Thoracic aorta (tissue), 2 donors: ENCODE results near the gene SHANK3. TPM values are rescaled to one million over a fixed set of nuclear protein-coding genes. Genes with fewer than 3 reads are reported as not detected.
"Not testable (repeated sequence)": the region's sequence is repeated elsewhere in the genome, so short reads cannot be mapped to it uniquely, and the experiment has no call there.

Experiments
- ATAC-seq: fragments of 150-250 bp; one replicate; pipeline ENCODE4 v1.8.0; 2017; ENCODE audit warnings: low read depth; ENCODE audit not compliant: insufficient number of reproducible peaks, low FRiP score
- DNase-seq: peaks from one replicate; pipeline ENCODE4 v3.0.0-alpha.2; 2020; ENCODE audit warnings: low spot score
- H3K27ac ChIP-seq, 2 donors: fragments of 200-600 bp; sonication (generic); 1 replicate in 1 of 2; 2 replicates in 1 of 2; pipeline ENCODE4 v1.5.1; 2016; ENCODE audit warnings: mild to moderate bottlenecking in 2 of 2, moderate library complexity in 2 of 2
- H3K27me3 ChIP-seq: fragments of 200-600 bp; sonication (generic); replicated peaks from 2 replicates; pipeline ENCODE4 v1.6.0; 2016; ENCODE audit warnings: mild to moderate bottlenecking; ENCODE audit not compliant: insufficient read depth
- H3K36me3 ChIP-seq: fragments of 200-600 bp; sonication (generic); one replicate; pipeline ENCODE4 v1.5.1; 2016
- H3K4me1 ChIP-seq, 2 donors: fragments of 200-600 bp; sonication (generic); 1 replicate in 1 of 2; 2 replicates in 1 of 2; pipeline versions ENCODE4 v1.5.1 to v1.6.0; 2016; ENCODE audit warnings: low read depth in 2 of 2, mild to moderate bottlenecking in 1 of 2; ENCODE audit not compliant: control insufficient read depth in 1 of 2
- H3K4me3 ChIP-seq: fragments of 200-600 bp; sonication (generic); 2 replicates; pipeline ENCODE4 v1.5.1; 2016; ENCODE audit warnings: mild to moderate bottlenecking
- H3K9me3 ChIP-seq: fragments of 200-600 bp; sonication (generic); 2 replicates; pipeline ENCODE4 v1.5.1; 2016
- total RNA-seq, 2 donors: library from RNA; depleted of rRNA; stranded (reverse); fragments of >200 nt; gene quantifications; one replicate each; pipeline versions ENCODE4 v1.1.0 to v1.2.3, GENCODE V29; 2016
- TF ChIP-seq, protein P1 (sequence below): fragments of 200-600 bp; sonication (generic); IDR thresholded peaks from one replicate; pipeline ENCODE4 v1.5.1; 2019; ENCODE audit warnings: antibody characterized with exemption

SHANK3 gene
- total RNA-seq, 2 donors from 2014 or later: 10.7 to 14.3 TPM

DNA sequence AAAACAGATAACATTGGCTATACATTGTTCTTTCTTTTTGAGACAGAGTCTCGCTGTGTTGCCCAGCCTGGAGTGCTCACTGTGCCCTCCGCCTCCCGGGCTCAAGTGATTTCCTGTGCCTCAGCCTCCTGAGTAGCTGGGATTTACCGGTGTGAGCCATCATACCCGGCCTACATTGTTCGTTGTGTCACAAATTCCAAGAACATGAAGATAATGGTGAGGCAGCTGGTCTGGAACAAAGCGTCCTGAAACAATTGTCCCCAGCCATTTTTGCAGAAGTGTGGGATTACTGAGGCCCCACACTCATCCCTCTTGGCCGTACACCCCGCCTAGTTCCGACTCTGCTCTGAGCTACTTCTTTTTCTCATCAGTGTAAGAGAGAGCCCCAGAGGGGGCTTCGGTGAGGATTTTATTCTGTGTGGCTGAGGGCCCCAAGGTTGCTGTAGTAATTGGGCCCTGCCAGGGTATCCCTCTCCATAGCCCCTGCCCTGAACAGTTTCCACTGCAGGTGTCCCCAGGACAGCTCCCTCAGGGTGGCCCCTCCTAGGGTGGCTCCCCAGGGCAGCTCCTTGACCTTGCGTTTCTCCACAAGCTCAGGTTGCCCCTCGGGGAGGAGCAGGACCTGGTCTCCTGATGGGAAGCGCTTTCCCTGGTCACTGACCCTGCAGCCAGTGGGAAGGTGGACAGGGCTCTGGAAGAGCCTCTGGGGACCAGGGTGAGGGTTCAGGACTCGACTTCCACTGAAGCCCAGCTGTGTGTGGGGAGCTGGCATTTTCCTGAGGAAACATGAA is 31.6 kb upstream of the SHANK3 start:
- Histone ChIP-seq H3K9me3 (no peaks in the 10 kb centered on the region), H3K4me3 (no peak overlapping the region), H3K4me1 (no peaks in the 10 kb centered on the region), H3K27ac (no peak overlapping the region), H3K27me3 (peaks cover 4% of the 10 kb centered on the region), H3K36me3 (no peaks in the 10 kb centered on the region)
- DNase-seq (no peak), ATAC-seq (no peak)
- TF ChIP-seq, protein P1, sequence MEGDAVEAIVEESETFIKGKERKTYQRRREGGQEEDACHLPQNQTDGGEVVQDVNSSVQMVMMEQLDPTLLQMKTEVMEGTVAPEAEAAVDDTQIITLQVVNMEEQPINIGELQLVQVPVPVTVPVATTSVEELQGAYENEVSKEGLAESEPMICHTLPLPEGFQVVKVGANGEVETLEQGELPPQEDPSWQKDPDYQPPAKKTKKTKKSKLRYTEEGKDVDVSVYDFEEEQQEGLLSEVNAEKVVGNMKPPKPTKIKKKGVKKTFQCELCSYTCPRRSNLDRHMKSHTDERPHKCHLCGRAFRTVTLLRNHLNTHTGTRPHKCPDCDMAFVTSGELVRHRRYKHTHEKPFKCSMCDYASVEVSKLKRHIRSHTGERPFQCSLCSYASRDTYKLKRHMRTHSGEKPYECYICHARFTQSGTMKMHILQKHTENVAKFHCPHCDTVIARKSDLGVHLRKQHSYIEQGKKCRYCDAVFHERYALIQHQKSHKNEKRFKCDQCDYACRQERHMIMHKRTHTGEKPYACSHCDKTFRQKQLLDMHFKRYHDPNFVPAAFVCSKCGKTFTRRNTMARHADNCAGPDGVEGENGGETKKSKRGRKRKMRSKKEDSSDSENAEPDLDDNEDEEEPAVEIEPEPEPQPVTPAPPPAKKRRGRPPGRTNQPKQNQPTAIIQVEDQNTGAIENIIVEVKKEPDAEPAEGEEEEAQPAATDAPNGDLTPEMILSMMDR: no peak

DNA sequence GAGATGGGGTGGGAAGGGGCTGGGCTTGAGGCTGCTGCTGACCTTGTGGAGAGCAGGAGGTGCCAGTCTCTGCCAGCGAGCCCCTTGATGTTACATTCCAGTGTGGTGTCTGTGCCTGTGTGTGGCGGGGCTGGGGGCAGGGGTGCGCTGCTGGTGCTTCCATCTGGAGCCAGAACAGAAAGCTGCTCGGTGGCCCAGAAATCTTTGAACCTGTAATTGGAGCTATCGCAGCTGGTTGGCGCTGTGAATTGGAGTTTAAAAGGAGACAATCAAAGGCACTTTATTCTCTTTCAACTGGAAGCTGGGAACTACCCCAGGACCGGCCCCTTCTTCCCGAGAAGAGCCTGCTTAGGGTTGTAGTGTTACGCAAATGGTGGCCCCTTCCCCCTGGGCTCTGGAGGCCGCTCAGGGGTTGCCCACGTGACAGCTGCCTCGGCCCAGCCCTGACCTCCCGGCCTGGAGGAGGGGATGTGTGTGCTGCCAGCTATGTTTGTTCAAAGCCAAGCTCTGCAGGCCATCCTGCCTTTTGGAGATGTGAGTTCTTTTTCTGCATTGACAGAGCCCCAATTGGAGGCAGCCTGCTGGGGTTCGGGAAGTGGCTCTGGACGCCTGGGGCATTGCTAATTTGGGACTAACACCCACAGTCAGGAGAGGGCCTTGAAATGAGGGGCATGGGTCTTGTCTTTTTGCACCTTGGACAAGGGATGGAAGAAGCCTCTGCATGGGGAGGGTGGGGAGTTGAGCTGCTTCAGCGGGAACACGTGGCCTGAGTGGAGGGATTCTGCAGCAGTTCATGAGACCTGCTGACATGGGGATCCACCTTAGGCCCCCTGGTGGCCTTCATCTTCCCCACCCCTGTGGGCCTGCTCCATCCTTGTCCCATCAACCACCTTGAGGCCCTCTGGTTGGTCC is 30.7 kb upstream of the SHANK3 start:
- ATAC-seq: no peak
- peaks cover 4% of the 10 kb centered on the region for H3K27me3 ChIP-seq
- no peaks in the 10 kb centered on the region for H3K4me1 ChIP-seq
- TF ChIP-seq, protein P1: no peak
- H3K4me3 ChIP-seq: no peak overlapping the region
- DNase-seq: no peak
- H3K9me3 ChIP-seq: no peaks in the 10 kb centered on the region
- H3K27ac ChIP-seq: no peak overlapping the region
- no peaks in the 10 kb centered on the region for H3K36me3 ChIP-seq

DNA sequence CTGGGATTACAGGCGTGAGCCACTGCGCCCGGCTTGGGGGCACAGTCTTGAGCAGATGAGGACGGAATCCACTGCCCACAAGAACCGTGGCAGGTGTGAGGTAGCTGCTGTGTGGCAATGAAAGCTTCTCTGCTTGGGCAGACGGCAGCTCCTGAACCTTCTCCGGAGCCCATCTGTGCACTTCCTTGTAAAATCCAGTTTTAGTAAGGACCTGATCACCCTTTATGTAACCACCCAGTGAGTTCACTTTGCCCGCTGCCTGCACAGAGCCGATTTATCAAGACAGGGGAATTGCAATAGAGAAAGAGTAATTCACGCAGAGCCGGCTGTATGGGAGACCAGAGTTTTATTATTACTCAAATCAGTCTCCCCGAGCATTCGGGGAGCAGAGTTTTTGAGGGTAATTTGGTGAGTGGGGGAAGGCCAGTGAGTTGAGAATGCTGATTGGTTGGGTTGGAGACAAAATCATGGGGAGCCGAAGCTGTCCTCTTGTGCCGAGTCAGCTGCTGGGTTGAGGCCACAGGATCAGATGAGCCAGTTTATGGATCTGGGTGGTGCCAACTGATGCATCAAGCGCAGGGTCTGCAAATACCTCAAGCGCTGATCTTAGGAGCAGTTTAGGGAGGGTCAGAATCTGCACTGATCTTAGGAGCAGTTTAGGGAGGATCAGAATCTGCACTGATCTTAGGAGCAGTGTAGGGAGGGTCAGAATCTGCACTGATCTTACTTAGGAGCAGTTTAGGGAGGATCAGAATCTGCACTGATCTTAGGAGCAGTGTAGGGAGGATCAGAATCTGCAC is 29.4 kb upstream of the SHANK3 start:
- not testable (repeated sequence) for H3K27ac ChIP-seq, H3K4me1 ChIP-seq, ATAC-seq, H3K4me3 ChIP-seq, H3K27me3 ChIP-seq, DNase-seq, H3K36me3 ChIP-seq, H3K9me3 ChIP-seq

- not testable (repeated sequence) for ATAC-seq, H3K9me3 ChIP-seq, H3K27me3 ChIP-seq
Measured at GRCh38 chr22:50643821-50644101, 28.9 kb upstream of the SHANK3 start.

GRCh38 chr22:50653256-50653655 is 19.4 kb upstream of the SHANK3 start:
- ATAC-seq: no peak
- DNase-seq: no peak
- Histone ChIP-seq H3K27me3 (no peaks in the 10 kb centered on the region), H3K4me1 (no peaks in the 10 kb centered on the region), H3K4me3 (no peak overlapping the region), H3K36me3 (no peaks in the 10 kb centered on the region), H3K27ac (no peak overlapping the region), H3K9me3 (no peaks in the 10 kb centered on the region)
- TF ChIP-seq, protein P1: no peak

More at GRCh38 chr22:50643821-50644101, 28.9 kb upstream of the SHANK3 start:
- not testable (repeated sequence) for DNase-seq, H3K4me1 ChIP-seq, H3K36me3 ChIP-seq, H3K4me3 ChIP-seq, H3K27ac ChIP-seq

DNA sequence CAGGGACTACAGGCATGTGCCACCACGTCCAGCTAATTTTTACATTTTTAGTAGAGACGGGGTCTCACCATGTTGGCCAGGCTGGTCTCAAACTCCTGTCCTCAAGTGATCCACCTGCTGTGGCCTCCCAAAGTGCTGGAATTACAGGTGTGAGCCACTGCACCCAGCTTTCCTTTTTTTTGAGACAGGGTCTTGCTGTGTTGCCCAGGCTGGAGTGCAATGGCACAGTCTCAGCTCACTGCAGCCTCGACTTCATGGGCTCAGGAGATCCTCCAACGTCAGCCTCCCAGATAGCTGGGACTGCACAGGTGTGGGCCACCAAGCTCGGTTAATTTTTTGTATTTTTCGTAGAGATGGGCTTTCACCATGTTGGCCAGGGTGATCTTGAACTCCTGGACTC is 18.0 kb upstream of the SHANK3 start:
- not testable (repeated sequence) for H3K9me3 ChIP-seq, H3K4me1 ChIP-seq, ATAC-seq, H3K27me3 ChIP-seq, H3K4me3 ChIP-seq, H3K27ac ChIP-seq, H3K36me3 ChIP-seq, DNase-seq
